Measurements from ENCODE around the gene CDH1.
"Not testable (repeated sequence)": the region's sequence is repeated elsewhere in the genome, so short reads cannot be mapped to it uniquely, and the experiment has no call there.

The CDH1 gene

GRCh38 chr16:68782198-68783174 is 45.4 kb downstream of the CDH1 start:
- peak; percentile 89 for FAIRE-seq

GRCh38 chr16:68784226-68784625 is 47.1 kb downstream of the CDH1 start:
- DNase-seq (ENCODE audit: insufficient read length, low spot score), result no peak
- TF ChIP-seq POU2F2 (IDR thresholded peaks at IDR 0.05; ENCODE audit: low read depth, low read length) (no peak), POLR2AphosphoS5 (IDR thresholded peaks at IDR 0.05; ENCODE audit: low read depth, low read length) (no peak), PAX5 (IDR thresholded peaks at IDR 0.05; ENCODE audit: insufficient read depth, low read length, severe bottlenecking) (no peak), SPI1 (IDR thresholded peaks at IDR 0.05; ENCODE audit: low read depth, low read length) (no peak), POLR2A (IDR thresholded peaks at IDR 0.05; ENCODE audit: low read depth, low read length) (no peak), TAF1 (IDR thresholded peaks at IDR 0.05; ENCODE audit: low read depth, low read length) (no peak)
- no peak for FAIRE-seq

More at GRCh38 chr16:68782198-68783174, 45.4 kb downstream of the CDH1 start:
- DNase-seq (ENCODE audit: insufficient read length, low spot score), result peak; percentile 32
- TF ChIP-seq PAX5 (IDR thresholded peaks at IDR 0.05; ENCODE audit: insufficient read depth, low read length, severe bottlenecking) (no peak), POLR2AphosphoS5 (IDR thresholded peaks at IDR 0.05; ENCODE audit: low read depth, low read length) (no peak), TAF1 (IDR thresholded peaks at IDR 0.05; ENCODE audit: low read depth, low read length) (no peak), SPI1 (IDR thresholded peaks at IDR 0.05; ENCODE audit: low read depth, low read length) (peak; percentile 75), POU2F2 (IDR thresholded peaks at IDR 0.05; ENCODE audit: low read depth, low read length) (no peak), POLR2A (IDR thresholded peaks at IDR 0.05; ENCODE audit: low read depth, low read length) (peak; percentile 19; the same call in 1 of the 2 replicates)

- no peak for DNase-seq (ENCODE audit: insufficient read length, low spot score)
- FAIRE-seq, result no peak
- TF ChIP-seq POLR2AphosphoS5 (IDR thresholded peaks at IDR 0.05; ENCODE audit: low read depth, low read length) (no peak), PAX5 (IDR thresholded peaks at IDR 0.05; ENCODE audit: insufficient read depth, low read length, severe bottlenecking) (no peak), POLR2A (IDR thresholded peaks at IDR 0.05; ENCODE audit: low read depth, low read length) (no peak), POU2F2 (IDR thresholded peaks at IDR 0.05; ENCODE audit: low read depth, low read length) (no peak), TAF1 (IDR thresholded peaks at IDR 0.05; ENCODE audit: low read depth, low read length) (no peak), SPI1 (IDR thresholded peaks at IDR 0.05; ENCODE audit: low read depth, low read length) (no peak)
Observed at GRCh38 chr16:68784721-68785120, 47.6 kb downstream of the CDH1 start.

- DNase-seq (ENCODE audit: insufficient read length, low spot score), result no peak
- FAIRE-seq, result no peak
- TF ChIP-seq PAX5 (IDR thresholded peaks at IDR 0.05; ENCODE audit: insufficient read depth, low read length, severe bottlenecking) (no peak), SPI1 (IDR thresholded peaks at IDR 0.05; ENCODE audit: low read depth, low read length) (no peak), POLR2AphosphoS5 (IDR thresholded peaks at IDR 0.05; ENCODE audit: low read depth, low read length) (no peak), POU2F2 (IDR thresholded peaks at IDR 0.05; ENCODE audit: low read depth, low read length) (no peak), TAF1 (IDR thresholded peaks at IDR 0.05; ENCODE audit: low read depth, low read length) (no peak), POLR2A (IDR thresholded peaks at IDR 0.05; ENCODE audit: low read depth, low read length) (no peak)
Observed at GRCh38 chr16:68785715-68786114, 48.6 kb downstream of the CDH1 start.

GRCh38 chr16:68786685-68787418 is 49.8 kb downstream of the CDH1 start:
- FAIRE-seq (no peak), DNase-seq (ENCODE audit: insufficient read length, low spot score) (no peak)
- TF ChIP-seq SPI1 (IDR thresholded peaks at IDR 0.05; ENCODE audit: low read depth, low read length), result no peak
- TF ChIP-seq POLR2A (IDR thresholded peaks at IDR 0.05; ENCODE audit: low read depth, low read length), result no peak
- TF ChIP-seq TAF1 (IDR thresholded peaks at IDR 0.05; ENCODE audit: low read depth, low read length), result no peak
- no peak for TF ChIP-seq POU2F2 (IDR thresholded peaks at IDR 0.05; ENCODE audit: low read depth, low read length)
- no peak for TF ChIP-seq POLR2AphosphoS5 (IDR thresholded peaks at IDR 0.05; ENCODE audit: low read depth, low read length)
- TF ChIP-seq PAX5 (IDR thresholded peaks at IDR 0.05; ENCODE audit: insufficient read depth, low read length, severe bottlenecking), result no peak

GRCh38 chr16:68787419-68787807 is 50.3 kb downstream of the CDH1 start:
- FAIRE-seq; DNase-seq (ENCODE audit: insufficient read length, low spot score): not testable (repeated sequence)

GRCh38 chr16:68790130-68790761 is 53.2 kb downstream of the CDH1 start:
- DNase-seq (ENCODE audit: insufficient read length, low spot score) (no peak), FAIRE-seq (no peak)
- TF ChIP-seq PAX5 (IDR thresholded peaks at IDR 0.05; ENCODE audit: insufficient read depth, low read length, severe bottlenecking) (no peak), TAF1 (IDR thresholded peaks at IDR 0.05; ENCODE audit: low read depth, low read length) (no peak), POU2F2 (IDR thresholded peaks at IDR 0.05; ENCODE audit: low read depth, low read length) (no peak), POLR2AphosphoS5 (IDR thresholded peaks at IDR 0.05; ENCODE audit: low read depth, low read length) (no peak), POLR2A (IDR thresholded peaks at IDR 0.05; ENCODE audit: low read depth, low read length) (no peak), SPI1 (IDR thresholded peaks at IDR 0.05; ENCODE audit: low read depth, low read length) (no peak)

GRCh38 chr16:68790944-68791343 is 53.9 kb downstream of the CDH1 start:
- DNase-seq (ENCODE audit: insufficient read length, low spot score) (no peak), FAIRE-seq (no peak)
- TF ChIP-seq PAX5 (IDR thresholded peaks at IDR 0.05; ENCODE audit: insufficient read depth, low read length, severe bottlenecking), result no peak
- 0 out of 2 replicates have a peak, but pooled peaks have one; percentile 29 for TF ChIP-seq SPI1 (IDR thresholded peaks at IDR 0.05; ENCODE audit: low read depth, low read length)

All from GM12891 (cell line).